HTR-8/SVneo (cell line): ENCODE data around the gene CDKN1B.
"Not testable (repeated sequence)": the region's sequence is repeated elsewhere in the genome, so short reads cannot be mapped to it uniquely, and the experiment has no call there.

Experiments
- DNase-seq: peaks from one replicate; pipeline ENCODE4 v3.0.0; 2011; ENCODE audit warnings: low spot score, mixed read lengths; ENCODE audit not compliant: insufficient read length
- FAIRE-seq: peaks from 2 replicates; lab custom pipeline; 2011; peaks lifted over from hg19 to GRCh38; lab: Jason Lieb, UNC

Gene CDKN1B

DNA sequence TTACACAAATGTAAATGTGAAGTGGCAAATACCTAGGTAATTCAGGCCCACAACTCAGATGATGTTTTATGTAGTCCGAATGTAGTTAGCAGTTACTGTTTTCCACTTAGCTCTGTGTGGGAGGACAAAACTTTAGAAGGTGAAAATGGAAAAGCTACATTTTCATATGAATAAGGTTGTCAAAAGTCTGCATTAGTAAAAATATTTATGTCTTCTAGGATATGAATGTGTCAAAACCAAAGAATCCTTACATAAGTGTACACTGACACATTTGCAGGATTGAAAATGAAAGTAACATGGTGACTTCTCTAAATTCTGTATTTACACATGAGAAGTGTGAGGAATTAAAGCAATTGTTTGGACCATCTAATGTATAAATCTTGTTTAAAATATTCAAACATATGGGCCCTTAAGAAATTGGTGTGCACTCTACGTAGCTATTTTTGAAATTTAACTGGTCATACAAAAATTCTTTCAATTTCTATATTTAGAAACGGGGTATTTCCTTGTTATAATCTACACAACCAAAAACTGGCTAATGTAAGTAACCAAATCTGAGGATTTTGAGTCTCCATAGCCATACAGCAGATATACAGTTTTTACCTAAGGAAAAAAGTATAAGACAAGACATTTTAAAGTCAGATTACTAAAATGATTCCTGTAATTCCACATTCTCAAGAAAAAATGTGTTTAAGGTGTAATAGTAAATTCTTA lies 5.4 kb downstream of the CDKN1B start:
- DNase-seq (no peak), FAIRE-seq (no peak)

DNA sequence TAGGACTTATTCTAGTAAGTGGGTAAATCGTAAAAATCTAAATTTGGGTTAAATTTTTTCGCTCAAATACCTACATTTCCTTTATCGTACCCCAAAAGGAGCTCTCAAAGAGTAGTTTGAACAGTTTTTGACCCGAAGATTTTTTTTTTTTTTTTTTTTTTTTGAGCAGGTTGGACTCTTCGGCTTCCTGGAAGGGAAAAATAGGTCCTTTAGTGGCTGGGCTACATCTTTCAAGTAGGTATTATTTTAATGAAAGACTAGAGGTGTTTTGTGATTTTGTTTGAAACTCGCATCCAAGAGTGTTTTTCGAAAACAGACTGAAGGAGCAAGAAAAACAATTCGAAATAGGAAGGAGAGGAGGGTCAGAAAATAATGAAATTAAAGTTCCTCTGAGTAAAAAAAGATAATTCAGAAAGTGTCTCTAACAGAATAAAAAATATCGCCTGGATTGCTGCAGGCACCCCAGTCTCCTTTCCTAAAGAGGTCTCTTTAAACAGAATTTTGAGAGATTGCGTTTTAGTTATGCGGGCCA lies 6.0 kb downstream of the CDKN1B start:
- no peak for DNase-seq
- no peak for FAIRE-seq

DNA sequence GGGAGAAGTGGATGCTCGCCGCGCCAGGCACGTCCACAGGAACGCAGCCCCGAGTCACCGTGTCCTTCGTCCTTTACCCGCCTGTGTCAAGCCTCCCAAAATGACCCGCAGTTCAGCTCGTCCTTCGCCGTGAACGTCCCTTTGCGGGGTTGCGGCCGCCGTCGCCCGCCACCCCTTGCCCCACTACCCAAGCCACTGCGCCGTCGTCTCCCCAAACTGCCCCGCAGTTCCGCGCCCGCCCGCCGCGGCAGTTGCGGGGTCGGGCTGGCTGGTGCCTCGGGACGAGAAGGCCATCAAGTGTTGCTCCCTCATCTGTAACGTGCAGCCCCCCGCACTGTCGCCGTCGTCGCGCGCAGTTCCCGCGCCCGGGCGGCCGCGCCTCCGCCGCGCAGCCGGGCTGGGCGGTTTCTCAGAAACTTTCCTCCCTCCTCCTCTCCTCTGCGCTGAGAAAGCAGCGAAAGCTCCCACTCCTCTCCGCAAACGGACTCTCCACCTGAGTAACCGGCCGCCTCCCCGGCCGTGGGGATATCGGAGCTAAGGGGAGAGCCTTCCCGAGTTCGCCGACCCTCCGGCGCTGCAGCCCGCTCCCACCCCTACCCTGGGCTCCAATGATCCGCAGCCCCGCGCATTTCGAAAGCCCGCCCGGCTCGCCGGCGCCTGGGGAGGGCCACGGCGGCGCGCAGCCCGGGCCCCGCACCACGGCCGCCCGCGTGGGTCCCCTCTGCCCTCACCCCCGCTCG lies 6.7 kb downstream of the CDKN1B start:
- no peak for FAIRE-seq
- DNase-seq = no peak

DNA sequence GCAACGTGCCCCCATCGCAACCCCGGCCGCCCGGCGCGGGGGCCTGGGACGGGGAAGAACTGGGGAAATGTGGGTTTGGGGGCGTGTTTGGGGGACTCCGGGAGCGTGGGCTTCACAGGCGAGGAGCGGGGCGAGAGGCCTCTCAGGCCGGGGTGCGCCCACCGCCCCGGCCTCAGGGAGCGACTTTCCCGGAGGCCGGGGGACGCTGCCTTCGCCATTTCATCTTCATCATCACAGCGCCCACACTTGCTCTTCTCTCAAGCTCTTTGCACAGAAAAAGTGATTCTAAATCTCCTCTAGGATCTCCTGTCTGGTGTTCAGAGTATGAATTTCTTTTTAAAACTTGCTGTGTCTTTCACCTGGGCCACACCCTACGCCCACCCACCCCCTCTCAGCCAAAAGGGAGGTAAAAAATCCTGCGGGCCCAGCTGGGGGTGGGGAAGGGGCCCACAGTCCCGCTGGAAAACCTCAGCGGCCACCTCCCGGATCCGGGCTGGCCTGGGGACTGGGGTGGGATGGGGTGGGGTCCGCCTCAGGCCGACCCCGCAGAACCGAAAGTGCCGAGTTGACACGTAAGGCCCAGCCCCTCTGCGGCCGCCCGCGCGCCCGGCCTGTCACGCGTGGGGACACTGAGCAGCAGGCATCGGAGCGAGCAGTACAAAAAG lies 7.4 kb downstream of the CDKN1B start:
- DNase-seq (no peak), FAIRE-seq (no peak)

DNA sequence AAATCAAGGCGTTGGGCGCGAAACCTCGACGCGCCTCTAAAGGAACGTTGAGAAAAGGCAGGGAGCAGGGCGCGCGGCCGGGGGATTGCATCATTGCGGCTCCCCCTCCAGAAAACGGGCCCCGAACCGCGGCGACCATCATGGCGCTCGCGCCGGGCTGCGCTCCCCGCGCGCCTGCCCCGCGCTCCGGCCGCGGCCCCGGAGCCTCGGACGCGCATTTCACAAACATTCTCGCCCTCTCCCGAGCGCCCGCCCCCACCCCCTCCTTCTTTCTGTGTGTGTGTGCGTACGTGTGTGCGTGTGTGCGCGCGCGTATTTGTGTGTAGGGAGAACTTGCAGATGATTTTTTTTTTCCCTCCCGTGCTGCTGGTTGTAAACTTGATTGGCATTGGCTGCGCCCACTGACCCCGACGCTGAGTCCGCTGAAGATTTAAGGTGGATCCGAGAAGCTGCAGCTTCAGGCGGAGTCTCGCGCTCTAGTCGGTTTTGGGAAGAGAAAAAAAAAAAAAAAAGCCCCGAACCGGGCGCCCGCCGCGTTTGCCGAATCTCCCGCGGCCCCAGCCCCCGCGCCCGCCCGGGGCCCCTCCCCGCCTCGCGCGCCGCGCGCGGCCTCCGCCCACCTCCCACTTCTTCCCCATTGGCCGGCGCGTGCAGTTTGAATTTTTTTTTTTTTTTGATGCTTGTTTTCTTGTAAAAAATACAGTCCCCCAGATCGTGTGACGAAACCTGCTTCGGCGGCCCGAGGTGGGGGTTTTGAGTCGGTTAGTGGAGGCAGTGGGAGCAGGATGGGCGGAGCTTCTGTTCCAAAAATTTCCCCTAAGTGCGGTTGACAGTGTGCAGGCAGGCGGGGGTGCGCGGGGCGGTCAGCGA lies 8.2 kb downstream of the CDKN1B start:
- FAIRE-seq = no peak
- peak; percentile 87 for DNase-seq

DNA sequence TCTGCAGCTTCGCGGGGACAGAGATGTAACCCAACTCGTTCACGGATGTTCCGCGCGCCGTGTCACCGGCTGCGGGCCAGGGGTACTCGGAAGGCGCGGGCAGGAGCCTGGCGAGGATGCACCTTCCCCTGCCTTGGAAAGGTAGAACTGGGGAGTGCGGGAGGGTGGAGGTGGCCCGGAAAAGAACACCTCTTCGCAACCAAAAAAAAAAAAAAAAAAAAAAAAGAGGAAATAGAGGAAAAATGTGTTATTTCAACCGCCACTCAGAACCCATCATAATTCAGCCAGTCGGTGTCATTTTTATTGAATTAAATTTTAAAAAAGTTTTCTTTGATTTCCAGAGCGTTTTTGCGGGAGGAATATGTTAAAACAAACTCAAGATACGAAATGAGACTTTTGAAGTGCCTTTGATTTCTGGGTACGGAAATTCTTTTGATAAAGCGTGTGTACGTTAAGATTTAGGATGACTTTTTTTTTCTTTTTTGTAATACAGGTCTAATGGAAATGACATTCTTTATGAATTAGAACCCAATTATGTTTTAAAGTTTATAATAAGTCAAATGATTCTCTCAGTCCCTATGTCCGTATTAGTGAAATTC lies 8.9 kb downstream of the CDKN1B start:
- DNase-seq (no peak), FAIRE-seq (no peak)

DNA sequence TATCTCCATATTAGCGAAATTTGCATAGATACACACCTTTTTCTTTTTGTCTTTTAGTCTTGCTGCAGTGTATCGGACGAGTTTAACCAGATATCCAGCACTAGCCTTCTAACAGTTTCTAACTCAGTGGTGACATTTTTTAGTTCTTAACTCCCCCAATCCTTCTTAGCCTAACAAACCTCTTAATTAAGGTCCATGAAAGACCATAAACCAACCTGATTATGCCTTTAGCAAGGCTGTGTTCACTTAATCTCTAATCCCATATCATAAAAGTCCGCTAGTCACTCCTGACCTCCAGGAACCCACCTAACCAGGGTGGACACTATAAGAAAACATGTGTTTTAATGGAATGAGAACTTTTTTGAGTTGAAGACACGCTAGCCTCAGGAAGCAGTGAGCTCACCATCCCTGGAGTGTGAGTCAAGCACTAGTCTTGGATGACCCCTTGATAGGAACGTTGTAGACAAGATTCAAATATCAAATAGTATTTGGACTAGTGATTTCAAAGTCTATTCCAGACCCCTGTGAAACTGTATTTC lies 9.5 kb downstream of the CDKN1B start:
- peak; percentile 52 for DNase-seq

DNA sequence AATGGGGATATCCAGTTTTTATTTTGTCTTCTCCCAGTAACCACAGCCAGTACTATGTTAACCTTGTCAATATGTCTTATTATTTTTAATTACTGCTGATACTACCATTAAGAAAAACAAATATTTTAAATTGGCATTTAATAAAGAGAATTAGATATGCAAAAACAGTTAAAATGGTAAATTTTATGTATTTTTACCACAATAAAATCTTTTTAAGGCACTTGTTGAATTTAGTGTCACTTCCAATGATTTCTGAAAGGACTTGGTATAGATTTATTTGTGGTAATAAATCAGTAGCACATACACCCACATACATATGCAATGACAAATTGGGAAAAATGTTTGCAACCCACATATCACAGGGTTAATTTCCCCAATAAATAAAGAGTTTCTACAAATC lies 14.0 kb downstream of the CDKN1B start:
- DNase-seq (no peak), FAIRE-seq (no peak)

More for the DNA sequence above, 9.5 kb downstream of the CDKN1B start:
- no peak for FAIRE-seq

DNA sequence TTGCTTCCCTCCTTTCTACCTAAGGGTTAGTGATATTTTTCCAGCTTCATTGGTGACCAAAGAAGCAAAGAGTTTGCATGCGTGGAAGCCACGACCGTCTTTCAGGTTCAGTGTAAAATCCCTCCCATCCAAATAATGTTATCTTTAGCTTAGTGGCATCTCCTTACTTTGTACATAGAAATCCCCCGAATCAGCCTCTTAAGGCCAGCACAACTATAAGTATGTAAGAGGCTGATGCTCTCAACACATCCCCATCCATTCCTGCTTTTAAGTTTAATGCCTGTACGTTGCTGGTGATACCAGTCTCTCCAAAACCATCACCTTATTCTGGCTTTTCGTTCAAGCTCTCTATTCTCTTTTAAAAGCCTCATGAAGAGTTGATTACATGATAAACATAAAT lies 14.6 kb downstream of the CDKN1B start:
- no peak for DNase-seq

DNA sequence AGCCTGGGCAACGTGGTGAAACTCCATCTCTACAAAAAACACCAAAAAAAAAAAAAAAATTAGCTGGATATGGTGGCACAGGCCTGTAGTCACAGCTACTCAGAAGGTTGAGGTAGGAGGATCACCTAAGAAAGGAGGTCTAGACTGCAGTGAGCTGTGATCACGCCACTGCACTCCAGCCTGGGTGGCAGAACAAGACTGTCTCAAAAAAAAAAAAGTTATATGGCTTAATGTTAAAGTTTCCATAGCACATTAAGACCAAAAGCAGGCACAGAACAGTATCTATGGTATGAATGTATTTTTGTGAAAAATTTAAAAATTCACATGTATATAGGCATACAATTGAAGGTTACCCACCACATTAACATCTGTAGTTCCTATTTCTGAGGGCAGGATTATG lies 15.9 kb downstream of the CDKN1B start:
- DNase-seq (no peak), FAIRE-seq (no peak)

More for the DNA sequence above, 14.6 kb downstream of the CDKN1B start:
- no peak for FAIRE-seq

DNA sequence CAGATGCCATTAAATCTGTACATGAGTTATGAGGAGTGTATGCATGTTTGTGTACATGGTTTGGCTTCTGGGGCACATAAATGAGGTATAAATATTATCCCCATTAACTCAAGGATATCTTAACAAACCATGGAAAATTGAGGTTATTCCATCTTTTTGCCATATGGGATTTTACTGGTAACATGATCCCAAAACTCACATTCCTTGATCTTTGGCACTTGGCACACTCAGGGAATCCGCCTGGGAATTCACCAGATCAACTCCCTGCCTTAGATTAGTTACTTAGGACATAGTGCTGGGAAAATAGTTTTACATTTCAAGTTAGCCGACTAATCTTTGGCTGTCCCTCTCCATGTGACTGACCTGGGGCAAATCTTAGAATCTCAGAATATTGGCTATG lies 16.9 kb downstream of the CDKN1B start:
- FAIRE-seq (no peak), DNase-seq (no peak)

DNA sequence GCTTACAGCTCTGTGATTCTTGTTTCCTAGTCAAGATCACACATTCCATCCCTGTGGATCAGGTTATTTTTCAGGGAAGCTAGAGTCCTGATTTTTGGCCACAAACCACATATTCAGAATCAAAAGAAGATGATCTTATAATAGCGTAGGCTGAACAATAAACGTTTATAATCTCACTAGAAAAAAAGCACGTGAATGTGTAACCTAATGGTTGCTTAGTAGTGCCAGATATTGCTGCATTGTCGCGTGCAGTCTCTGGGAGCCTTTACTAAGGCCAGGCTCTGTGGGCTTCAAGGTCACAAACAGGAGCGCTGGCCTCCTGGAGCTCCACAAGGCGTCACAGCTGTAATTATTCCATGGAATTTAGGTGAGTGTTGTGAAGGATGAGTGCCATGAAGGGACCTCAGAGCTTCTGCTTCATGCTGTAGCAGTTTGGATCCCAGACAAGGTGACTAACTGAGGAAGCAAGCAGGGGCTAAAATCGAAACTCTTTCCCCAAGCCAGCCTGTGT lies 17.4 kb downstream of the CDKN1B start:
- DNase-seq (no peak), FAIRE-seq (no peak)

DNA sequence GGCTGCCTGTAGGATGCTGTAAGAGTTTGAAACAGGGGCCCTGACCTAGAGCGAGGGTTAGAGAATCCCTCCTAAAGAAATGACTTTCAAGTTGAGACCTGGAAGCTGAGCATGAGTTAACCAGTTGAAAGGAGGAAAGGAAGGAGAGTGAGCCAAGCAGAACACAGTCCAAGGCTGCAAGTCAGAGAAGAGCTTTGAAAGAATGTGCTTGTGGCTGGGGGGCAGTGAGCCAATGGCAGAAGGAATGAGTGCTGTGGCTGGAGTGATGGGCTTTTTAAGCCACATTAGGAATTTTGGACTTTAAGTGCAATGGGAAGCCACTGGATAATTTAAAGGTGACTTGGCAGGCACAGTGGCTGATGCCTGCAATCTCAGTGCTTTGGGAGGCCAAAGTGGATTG lies 18.1 kb downstream of the CDKN1B start:
- FAIRE-seq (no peak), DNase-seq (no peak)

DNA sequence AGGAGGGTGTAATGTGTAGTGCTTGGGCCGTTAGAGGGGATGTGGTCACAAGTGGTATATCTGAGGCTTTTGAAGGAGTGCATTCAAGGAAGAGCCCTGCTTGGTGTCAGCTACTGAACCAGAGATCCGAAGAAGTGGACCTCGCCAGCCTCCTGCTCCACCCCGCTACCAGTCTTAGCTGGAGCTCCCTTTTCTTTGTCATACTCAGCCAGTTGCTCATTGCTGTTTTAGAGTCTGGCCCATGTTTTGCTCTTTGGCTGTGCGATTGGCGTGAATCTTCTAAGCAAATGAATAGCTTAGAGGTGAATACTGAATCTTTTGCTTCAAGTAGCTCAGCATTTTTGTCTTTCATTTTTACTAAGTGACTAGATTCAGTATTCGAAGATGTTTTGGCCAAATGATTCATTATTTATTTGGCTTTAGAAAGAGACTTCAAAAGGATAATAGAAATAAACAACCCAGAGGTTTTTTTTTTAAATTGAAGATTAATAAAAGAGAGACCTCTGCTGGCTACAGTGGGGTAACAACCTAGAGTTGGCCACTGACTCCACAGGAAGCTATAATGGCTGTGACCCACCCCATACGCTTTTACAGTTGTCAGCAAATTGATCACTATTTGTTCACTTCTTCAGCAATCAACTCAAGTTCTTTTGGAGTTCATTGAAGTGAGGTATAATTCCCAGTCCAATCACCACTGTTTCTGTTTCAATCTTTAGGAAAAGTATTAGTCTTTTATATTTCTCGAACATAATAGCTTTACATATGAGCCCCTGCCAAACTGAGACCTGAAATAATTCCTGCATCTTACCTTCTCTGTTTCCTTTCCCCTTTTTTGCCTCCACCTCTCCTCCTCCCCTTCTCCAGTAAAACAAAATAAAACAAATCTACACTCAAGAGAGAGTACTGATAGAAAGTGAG lies 19.9 kb downstream of the CDKN1B start:
- DNase-seq (no peak), FAIRE-seq (no peak)

DNA sequence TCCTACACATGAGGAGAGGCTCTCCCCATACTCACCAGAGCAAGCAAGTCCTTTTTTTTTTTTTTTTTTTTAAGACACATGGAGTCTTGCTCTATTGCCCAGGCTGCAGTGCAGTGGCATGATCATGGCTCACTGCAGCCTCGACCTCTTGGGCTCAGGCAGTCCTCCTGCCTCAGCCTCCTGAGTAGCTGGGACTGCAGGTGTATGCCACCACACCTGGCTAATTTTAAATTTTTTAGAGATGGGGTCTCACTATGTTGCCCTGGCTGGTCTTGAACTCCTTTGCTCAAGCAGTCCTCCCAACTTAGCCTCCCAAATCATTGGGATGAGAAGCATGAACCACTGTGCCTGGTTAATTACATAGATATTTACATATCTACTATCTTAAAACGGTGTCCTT lies 21.0 kb downstream of the CDKN1B start:
- not testable (repeated sequence) for DNase-seq, FAIRE-seq

DNA sequence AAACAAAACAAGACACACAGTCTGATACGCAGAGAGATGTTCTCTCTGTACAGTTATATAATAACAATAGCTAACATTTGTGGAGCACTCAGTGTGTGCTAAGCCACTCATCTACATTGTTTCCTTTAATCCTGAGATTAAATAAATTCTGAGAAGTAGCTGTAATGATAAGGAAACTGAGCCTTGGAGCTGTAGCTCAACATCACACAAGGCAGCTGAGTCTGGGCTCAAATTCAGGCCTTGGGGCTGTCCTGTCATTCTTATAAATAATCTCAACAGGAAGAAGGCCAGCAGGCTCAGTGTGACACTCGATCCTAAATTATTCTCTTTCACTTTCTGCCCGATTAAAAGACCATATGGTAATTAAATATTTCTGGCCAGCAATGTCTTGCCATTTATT lies 24.5 kb downstream of the CDKN1B start:
- DNase-seq (no peak), FAIRE-seq (no peak)

DNA sequence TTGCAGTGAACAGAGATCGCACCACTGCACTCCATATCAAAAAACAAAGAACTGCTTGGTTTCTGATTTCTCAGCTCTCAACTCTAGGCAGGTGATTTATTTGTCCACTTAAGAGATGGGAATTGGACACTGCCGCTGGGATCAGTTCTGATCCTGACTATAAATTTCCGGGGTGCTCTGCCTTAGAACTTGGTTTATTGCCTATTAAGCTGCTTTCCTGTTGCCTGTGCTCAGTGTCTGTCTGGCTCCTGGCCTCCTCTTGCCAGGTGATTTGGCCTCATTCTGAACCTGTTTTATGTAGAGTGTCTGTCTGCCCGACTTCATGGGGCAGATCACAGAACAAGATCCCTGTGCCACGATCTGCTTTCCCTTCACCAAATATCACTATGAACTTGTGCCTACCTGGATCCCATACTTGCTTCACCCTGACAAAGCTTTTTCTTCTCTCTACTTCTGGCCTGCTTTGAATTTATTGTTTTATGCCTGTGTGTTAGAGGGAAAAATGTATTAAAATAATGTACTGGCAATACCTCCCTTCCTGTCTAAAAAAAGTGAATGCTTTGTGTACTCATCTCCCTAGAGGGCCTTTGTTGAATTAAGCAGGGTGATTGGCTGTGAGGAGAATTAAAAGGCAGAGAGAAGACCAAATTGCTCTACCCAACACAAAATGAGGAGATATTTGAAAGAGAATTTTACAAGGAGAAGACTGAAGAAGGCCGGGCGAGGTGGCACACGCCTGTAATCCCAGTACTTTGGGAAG lies 27.6 kb downstream of the CDKN1B start:
- DNase-seq = no peak
- FAIRE-seq = no peak
